ENCODE data around the gene PECR. TPM values are rescaled to one million over a fixed set of nuclear protein-coding genes. Genes with fewer than 3 reads are reported as not detected.
A peak's percentile ranks its signal among the peaks of the same experiment; 100 is the strongest.
"Not testable (repeated sequence)": the region's sequence is repeated elsewhere in the genome, so short reads cannot be mapped to it uniquely, and the experiment has no call there.

Gene PECR
- total and polyA plus RNA-seq, 4 donors = 10.6 to 25.9 (median 13.4) TPM

GRCh38 chr2:216081012-216081411, 597 bp downstream of the PECR start:
- ATAC-seq (ENCODE audit: insufficient read depth, low FRiP score) = no peak
- TF ChIP-seq, protein P1, sequence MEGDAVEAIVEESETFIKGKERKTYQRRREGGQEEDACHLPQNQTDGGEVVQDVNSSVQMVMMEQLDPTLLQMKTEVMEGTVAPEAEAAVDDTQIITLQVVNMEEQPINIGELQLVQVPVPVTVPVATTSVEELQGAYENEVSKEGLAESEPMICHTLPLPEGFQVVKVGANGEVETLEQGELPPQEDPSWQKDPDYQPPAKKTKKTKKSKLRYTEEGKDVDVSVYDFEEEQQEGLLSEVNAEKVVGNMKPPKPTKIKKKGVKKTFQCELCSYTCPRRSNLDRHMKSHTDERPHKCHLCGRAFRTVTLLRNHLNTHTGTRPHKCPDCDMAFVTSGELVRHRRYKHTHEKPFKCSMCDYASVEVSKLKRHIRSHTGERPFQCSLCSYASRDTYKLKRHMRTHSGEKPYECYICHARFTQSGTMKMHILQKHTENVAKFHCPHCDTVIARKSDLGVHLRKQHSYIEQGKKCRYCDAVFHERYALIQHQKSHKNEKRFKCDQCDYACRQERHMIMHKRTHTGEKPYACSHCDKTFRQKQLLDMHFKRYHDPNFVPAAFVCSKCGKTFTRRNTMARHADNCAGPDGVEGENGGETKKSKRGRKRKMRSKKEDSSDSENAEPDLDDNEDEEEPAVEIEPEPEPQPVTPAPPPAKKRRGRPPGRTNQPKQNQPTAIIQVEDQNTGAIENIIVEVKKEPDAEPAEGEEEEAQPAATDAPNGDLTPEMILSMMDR (IDR thresholded peaks at IDR 0.05; ENCODE audit: control extremely low read depth, extremely low read depth) = no peak
- 18 to 55% methylated on average over 1 of the region's 1 CpG for WGBS, 2 donors
- H3K27me3 ChIP-seq (ENCODE audit: control insufficient read depth in 3 of 3, insufficient read depth in 3 of 3, low read length in 2 of 3) = peaks cover 0 to 3% (median 3%) of the 10 kb centered on the region in 3 donors
- H3K4me1 ChIP-seq (ENCODE audit: control insufficient read depth in 5 of 5, insufficient read depth in 5 of 5, low read length in 5 of 5) = peaks cover 0 to 14% (median 0%) of the 10 kb centered on the region in 5 donors
- H3K9ac ChIP-seq (ENCODE audit: insufficient read depth in 1 of 2, low read length in 2 of 2) = no peak overlapping the region
- H3K36me3 ChIP-seq (ENCODE audit: control insufficient read depth in 4 of 4, insufficient read depth in 4 of 4, low read length in 4 of 4) = peaks cover 0 to 2% (median 0%) of the 10 kb centered on the region in 4 donors
- H3K9me3 ChIP-seq (ENCODE audit: control insufficient read depth in 4 of 4, insufficient read depth in 3 of 4, low read length in 3 of 4) = no peaks in the 10 kb centered on the region
- no peak for DNase-seq
- peak overlapping the region in 1 of 2 donors; percentile 87 for H3K27ac ChIP-seq (ENCODE audit: low read depth in 1 of 2, low read length in 1 of 2)
- peak overlapping the region; percentile 98 for H3K4me3 ChIP-seq

GRCh38 chr2:216080048-216080447, 1.6 kb downstream of the PECR start:
- H3K36me3 ChIP-seq (ENCODE audit: control insufficient read depth in 4 of 4, insufficient read depth in 4 of 4, low read length in 4 of 4); H3K9ac ChIP-seq (ENCODE audit: insufficient read depth in 1 of 2, low read length in 2 of 2); H3K27me3 ChIP-seq (ENCODE audit: control insufficient read depth in 3 of 3, insufficient read depth in 3 of 3, low read length in 2 of 3); H3K4me3 ChIP-seq; H3K27ac ChIP-seq (ENCODE audit: low read depth in 1 of 2, low read length in 1 of 2); ATAC-seq (ENCODE audit: insufficient read depth, low FRiP score); DNase-seq; H3K9me3 ChIP-seq (ENCODE audit: control insufficient read depth in 4 of 4, insufficient read depth in 3 of 4, low read length in 3 of 4): not testable (repeated sequence)
- WGBS, 2 donors = 98 to 99% methylated on average over 10 of the region's 10 CpGs
- H3K4me1 ChIP-seq (ENCODE audit: control insufficient read depth in 5 of 5, insufficient read depth in 5 of 5, low read length in 5 of 5) = peaks cover 0 to 14% (median 0%) of the 10 kb centered on the region in 5 donors

GRCh38 chr2:216078776-216079175, 2.8 kb downstream of the PECR start:
- DNase-seq (peak in 2 of 3 donors; percentile 9 to 11), ATAC-seq (ENCODE audit: insufficient read depth, low FRiP score) (no peak)
- Histone ChIP-seq H3K36me3 (ENCODE audit: control insufficient read depth in 4 of 4, insufficient read depth in 4 of 4, low read length in 4 of 4) (peaks cover 0 to 2% (median 0%) of the 10 kb centered on the region in 4 donors), H3K4me1 (ENCODE audit: control insufficient read depth in 5 of 5, insufficient read depth in 5 of 5, low read length in 5 of 5) (peaks cover 0 to 14% (median 0%) of the 10 kb centered on the region in 5 donors), H3K4me3 (no peak overlapping the region), H3K27me3 (ENCODE audit: control insufficient read depth in 3 of 3, insufficient read depth in 3 of 3, low read length in 2 of 3) (peaks cover 0 to 3% (median 3%) of the 10 kb centered on the region in 3 donors), H3K9me3 (ENCODE audit: control insufficient read depth in 4 of 4, insufficient read depth in 3 of 4, low read length in 3 of 4) (no peaks in the 10 kb centered on the region), H3K9ac (ENCODE audit: insufficient read depth in 1 of 2, low read length in 2 of 2) (no peak overlapping the region), H3K27ac (ENCODE audit: low read depth in 1 of 2, low read length in 1 of 2) (no peak overlapping the region)
- TF ChIP-seq, protein P1 (IDR thresholded peaks at IDR 0.05; ENCODE audit: control extremely low read depth, extremely low read depth) = no peak
- WGBS, 2 donors = 33 to 44% methylated on average over 1 of the region's 1 CpG

DNA sequence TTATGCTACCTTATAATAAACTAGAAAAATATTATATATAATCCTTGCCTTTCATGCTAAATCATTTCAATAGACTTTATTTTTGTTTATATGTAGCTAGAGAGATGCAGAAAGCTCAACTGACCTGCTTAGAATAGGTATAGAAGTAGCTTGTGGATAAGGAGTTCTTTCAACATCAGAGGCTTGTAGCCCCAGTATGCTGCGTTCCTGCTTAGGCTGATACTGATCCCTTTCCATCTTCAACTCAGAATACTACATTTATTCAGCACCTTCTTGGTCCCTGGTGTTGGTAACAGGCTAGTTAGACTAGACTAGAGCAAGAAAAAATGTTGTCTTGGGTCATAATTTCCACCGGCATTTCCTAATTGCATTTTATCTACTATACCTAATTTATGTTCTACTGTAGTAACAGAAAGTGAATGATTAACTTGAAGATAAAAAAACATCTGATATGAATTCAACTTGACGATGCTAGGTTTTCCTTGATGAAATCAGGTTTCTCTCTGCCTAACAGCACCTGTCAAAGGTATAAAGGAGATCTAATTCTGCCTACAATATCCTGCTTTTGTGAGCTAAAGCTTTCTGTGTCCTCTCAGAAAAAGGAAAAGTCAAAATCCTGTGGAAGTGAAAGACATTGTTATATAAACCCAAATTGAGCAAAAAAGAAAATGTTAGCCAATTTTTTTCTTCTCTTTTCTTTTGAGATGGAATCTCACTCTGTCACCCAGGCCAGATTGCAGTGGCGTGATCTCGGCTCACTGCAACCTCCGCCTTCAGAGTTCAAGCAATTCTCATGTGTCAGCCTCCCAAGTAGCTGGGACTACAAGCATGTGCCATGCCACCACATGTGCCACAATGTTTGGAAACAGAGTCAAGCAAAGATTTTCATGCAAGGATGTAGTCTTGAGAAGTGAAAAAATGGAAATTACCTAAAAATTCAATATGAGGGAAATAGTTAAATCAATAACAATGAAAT, 5.8 kb downstream of the PECR start:
- TF ChIP-seq, protein P1 (IDR thresholded peaks at IDR 0.05; ENCODE audit: control extremely low read depth, extremely low read depth) = no peak

More for the DNA sequence above, 5.8 kb downstream of the PECR start:
- no peaks in the 10 kb centered on the region for H3K9me3 ChIP-seq (ENCODE audit: control insufficient read depth in 4 of 4, insufficient read depth in 3 of 4, low read length in 3 of 4)
- H3K27me3 ChIP-seq (ENCODE audit: control insufficient read depth in 3 of 3, insufficient read depth in 3 of 3, low read length in 2 of 3) = no peaks in the 10 kb centered on the region
- no peak overlapping the region for H3K9ac ChIP-seq (ENCODE audit: insufficient read depth in 1 of 2, low read length in 2 of 2)
- H3K27ac ChIP-seq (ENCODE audit: low read depth in 1 of 2, low read length in 1 of 2) = no peak overlapping the region
- 79 to 83% methylated on average over 6 of the region's 6 CpGs for WGBS, 2 donors
- H3K4me1 ChIP-seq (ENCODE audit: control insufficient read depth in 5 of 5, insufficient read depth in 5 of 5, low read length in 5 of 5) = peaks cover 0 to under 1% (median 0%) of the 10 kb centered on the region in 5 donors
- no peak for DNase-seq
- ATAC-seq (ENCODE audit: insufficient read depth, low FRiP score) = no peak
- H3K36me3 ChIP-seq (ENCODE audit: control insufficient read depth in 4 of 4, insufficient read depth in 4 of 4, low read length in 4 of 4) = peaks cover 0 to 3% (median 1%) of the 10 kb centered on the region in 4 donors
- no peak overlapping the region for H3K4me3 ChIP-seq
